Vagina (tissue), 2 donors: ENCODE results near the gene IFIT3.

Experiments
- POLR2AphosphoS5 ChIP-seq, 2 donors: sonication (generic); formaldehyde crosslinking; IDR thresholded peaks; one replicate each; pipeline ENCODE4 v1.9.0; 2017; ENCODE audit warnings: antibody characterized with exemption in 2 of 2, mild to moderate bottlenecking in 2 of 2, low read depth in 1 of 2; ENCODE audit not compliant: insufficient read depth in 1 of 2
- TF ChIP-seq, protein P1 (sequence below), 3 experiments: fragments of 450-650 bp in 2 of 3; fragments of 200-600 bp in 1 of 3; sonication (generic) in 1 of 3; IDR thresholded peaks; one replicate each; pipeline ENCODE4 v1.5.1; 2017 to 2019; ENCODE audit warnings: antibody characterized with exemption in 3 of 3, mild to moderate bottlenecking in 2 of 3, moderate library complexity in 2 of 3

DNA sequence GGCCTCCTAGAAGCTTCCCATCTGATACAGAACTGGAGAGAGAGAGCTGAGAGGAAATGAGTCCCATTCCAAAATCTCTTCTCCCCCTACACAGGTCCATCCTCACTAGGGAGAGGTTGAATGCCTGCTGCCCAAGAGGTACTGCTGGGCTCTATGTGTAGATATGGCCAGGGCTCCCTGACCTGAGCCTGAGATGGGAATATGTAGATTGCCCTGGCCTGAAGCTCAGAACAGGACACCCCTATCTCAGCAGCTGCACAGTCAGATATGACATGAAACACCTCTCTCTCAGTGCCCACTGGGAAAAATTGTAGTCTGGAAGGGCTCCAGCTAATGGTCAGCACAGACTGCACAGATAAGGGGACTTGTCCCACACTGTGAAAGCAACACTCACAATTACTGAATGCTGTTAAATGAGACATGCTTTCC is 46.9 kb downstream of the IFIT3 start:
- TF ChIP-seq POLR2AphosphoS5 (IDR thresholded peaks at IDR 0.05; ENCODE audit: insufficient read depth in 1 of 2, low read depth in 1 of 2): no peak
- TF ChIP-seq, protein P1, sequence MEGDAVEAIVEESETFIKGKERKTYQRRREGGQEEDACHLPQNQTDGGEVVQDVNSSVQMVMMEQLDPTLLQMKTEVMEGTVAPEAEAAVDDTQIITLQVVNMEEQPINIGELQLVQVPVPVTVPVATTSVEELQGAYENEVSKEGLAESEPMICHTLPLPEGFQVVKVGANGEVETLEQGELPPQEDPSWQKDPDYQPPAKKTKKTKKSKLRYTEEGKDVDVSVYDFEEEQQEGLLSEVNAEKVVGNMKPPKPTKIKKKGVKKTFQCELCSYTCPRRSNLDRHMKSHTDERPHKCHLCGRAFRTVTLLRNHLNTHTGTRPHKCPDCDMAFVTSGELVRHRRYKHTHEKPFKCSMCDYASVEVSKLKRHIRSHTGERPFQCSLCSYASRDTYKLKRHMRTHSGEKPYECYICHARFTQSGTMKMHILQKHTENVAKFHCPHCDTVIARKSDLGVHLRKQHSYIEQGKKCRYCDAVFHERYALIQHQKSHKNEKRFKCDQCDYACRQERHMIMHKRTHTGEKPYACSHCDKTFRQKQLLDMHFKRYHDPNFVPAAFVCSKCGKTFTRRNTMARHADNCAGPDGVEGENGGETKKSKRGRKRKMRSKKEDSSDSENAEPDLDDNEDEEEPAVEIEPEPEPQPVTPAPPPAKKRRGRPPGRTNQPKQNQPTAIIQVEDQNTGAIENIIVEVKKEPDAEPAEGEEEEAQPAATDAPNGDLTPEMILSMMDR (IDR thresholded peaks at IDR 0.05): no peak
